Trophoblast cell (in vitro differentiated cells and primary cell): ENCODE measurements around the gene PPM1H.

Source experiments
- DNase-seq, 2 donors: peaks; one replicate each; pipeline ENCODE4 v3.0.0-alpha.2; 2016
- H2AFZ ChIP-seq: 2 replicates; pipeline ENCODE4 v1.6.1; 2013; ENCODE audit warnings: low read length, moderate library complexity, mild to moderate bottlenecking; ENCODE audit not compliant: insufficient read depth, poor library complexity
- H2AK5ac ChIP-seq: 2 replicates; pipeline ENCODE4 v1.6.1; 2013; ENCODE audit warnings: mild to moderate bottlenecking, low read length
- H2BK120ac ChIP-seq: 2 replicates; pipeline ENCODE4 v1.6.1; 2013; ENCODE audit warnings: low read length, mild to moderate bottlenecking, moderate library complexity; ENCODE audit not compliant: insufficient read depth, poor library complexity
- H2BK12ac ChIP-seq: 2 replicates; pipeline ENCODE4 v1.6.1; 2013; ENCODE audit warnings: mild to moderate bottlenecking, low read length, moderate library complexity
- H2BK5ac ChIP-seq: 2 replicates; pipeline ENCODE4 v1.6.1; 2013; ENCODE audit warnings: low read length, low read depth, moderate library complexity, mild to moderate bottlenecking; ENCODE audit not compliant: poor library complexity
- H3K14ac ChIP-seq: 2 replicates; pipeline ENCODE4 v1.6.1; 2013; ENCODE audit warnings: mild to moderate bottlenecking, low read length
- H3K18ac ChIP-seq: 2 replicates; pipeline ENCODE4 v1.6.1; 2013; ENCODE audit warnings: mild to moderate bottlenecking, low read length
- H3K23ac ChIP-seq: 2 replicates; pipeline ENCODE4 v1.6.1; 2013; ENCODE audit warnings: low read length
- H3K27ac ChIP-seq: 2 replicates; pipeline ENCODE4 v1.5.1; 2013; ENCODE audit warnings: low read depth, mild to moderate bottlenecking, inconsistent platforms, low read length, moderate library complexity
- H3K27me3 ChIP-seq: 2 replicates; pipeline ENCODE4 v1.6.1; 2013; ENCODE audit warnings: inconsistent platforms, mild to moderate bottlenecking, low read length, moderate library complexity; ENCODE audit not compliant: insufficient read depth
- H3K36me3 ChIP-seq, 2 experiments: 1 replicate in 1 of 2; 2 replicates in 1 of 2; pipeline ENCODE4 v1.6.1; 2013; ENCODE audit warnings: low read length in 2 of 2, mild to moderate bottlenecking in 2 of 2, moderate library complexity in 1 of 2; ENCODE audit not compliant: insufficient read depth in 2 of 2, control insufficient read depth in 1 of 2
- H3K4ac ChIP-seq: 2 replicates; pipeline ENCODE4 v1.6.1; 2013; ENCODE audit warnings: low read depth, mild to moderate bottlenecking, low read length, moderate library complexity
- H3K4me1 ChIP-seq, 2 experiments: 1 replicate in 1 of 2; 2 replicates in 1 of 2; pipeline ENCODE4 v1.6.1; 2013; ENCODE audit warnings: low read length in 2 of 2, mild to moderate bottlenecking in 2 of 2, moderate library complexity in 1 of 2; ENCODE audit not compliant: insufficient read depth in 2 of 2, control insufficient read depth in 1 of 2
- H3K4me2 ChIP-seq: 2 replicates; pipeline ENCODE4 v1.6.1; 2013; ENCODE audit warnings: inconsistent platforms, mild to moderate bottlenecking, low read length, moderate library complexity
- H3K4me3 ChIP-seq: 2 replicates; pipeline ENCODE4 v1.5.1; 2013; ENCODE audit warnings: mild to moderate bottlenecking, low read depth, low read length, inconsistent platforms
- H3K79me1 ChIP-seq: one replicate; pipeline ENCODE4 v1.6.1; 2013; ENCODE audit warnings: low read length
- H3K79me2 ChIP-seq: 2 replicates; pipeline ENCODE4 v1.6.1; 2013; ENCODE audit warnings: low read length, mild to moderate bottlenecking; ENCODE audit not compliant: control insufficient read depth, insufficient read depth, poor library complexity
- H3K9ac ChIP-seq: 2 replicates; pipeline ENCODE4 v1.6.1; 2013; ENCODE audit warnings: mild to moderate bottlenecking, low read length
- H3K9me3 ChIP-seq: 2 replicates; pipeline ENCODE4 v1.6.1; 2013; ENCODE audit warnings: low read depth, mild to moderate bottlenecking, control low read depth, inconsistent platforms, low read length; ENCODE audit not compliant: insufficient read depth
- H4K12ac ChIP-seq: 2 replicates; pipeline ENCODE4 v1.6.1; 2013; ENCODE audit warnings: low read depth, mild to moderate bottlenecking, low read length, moderate library complexity
- H4K8ac ChIP-seq: 2 replicates; pipeline ENCODE4 v1.6.1; 2013; ENCODE audit warnings: low read depth, mild to moderate bottlenecking, low read length, moderate library complexity
- H4K91ac ChIP-seq: one replicate; pipeline ENCODE4 v1.6.1; 2013; ENCODE audit warnings: low read depth, mild to moderate bottlenecking, low read length, moderate library complexity
- WGBS: extraction: QIAGEN DNeasy Blood & Tissue Kit; methylation state at CpG from one replicate; pipeline ENCODE4 v1.1.7; 2013; ENCODE audit warnings: missing lambda C conversion rate; ENCODE audit not compliant: insufficient read length, insufficient coverage; ENCODE audit errors: extremely low coverage; 5-methylcytosine and 5-hydroxymethylcytosine counted together

PPM1H gene

DNA sequence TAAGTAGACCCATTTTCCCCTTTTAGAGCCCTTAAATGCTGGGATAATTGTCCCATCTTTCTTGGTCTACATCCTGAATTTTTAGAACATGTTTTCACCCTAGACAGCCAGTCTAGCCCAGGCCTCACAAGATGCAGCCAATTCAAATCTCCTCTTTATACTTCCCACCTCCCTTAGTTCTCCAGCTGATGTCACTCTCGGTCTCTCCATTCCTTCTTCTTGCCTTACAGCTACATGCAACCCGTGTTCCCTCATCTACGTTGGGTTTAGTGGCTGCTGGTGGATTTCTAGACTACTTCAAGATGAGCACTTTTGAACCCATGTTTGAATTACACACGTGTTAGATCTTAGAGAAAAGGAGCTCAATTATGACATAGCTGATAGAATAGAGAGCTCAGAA lies 132.0 kb downstream of the PPM1H start:
- H3K36me3 ChIP-seq: peaks cover 0 to 3% of the 10 kb centered on the region in 2 experiments
- no peak overlapping the region for H4K12ac ChIP-seq
- WGBS: no CpG with 5 or more reads among the region's 4 CpGs
- no peak for DNase-seq
- no peak overlapping the region for H4K91ac ChIP-seq
- H3K4me1 ChIP-seq: no peaks in the 10 kb centered on the region
- no peaks in the 10 kb centered on the region for H3K27me3 ChIP-seq
- H3K9ac ChIP-seq: no peak overlapping the region
- H3K4ac ChIP-seq: no peak overlapping the region
- no peak overlapping the region for H3K4me2 ChIP-seq
- no peak overlapping the region for H2AK5ac ChIP-seq
- no peaks in the 10 kb centered on the region for H3K79me2 ChIP-seq
- H3K27ac ChIP-seq: no peak overlapping the region
- no peak overlapping the region for H3K4me3 ChIP-seq
- H3K14ac ChIP-seq: no peak overlapping the region
- H4K8ac ChIP-seq: no peak overlapping the region
- H2BK5ac ChIP-seq: no peak overlapping the region
- H3K18ac ChIP-seq: no peak overlapping the region
- H3K23ac ChIP-seq: no peak overlapping the region
- H2BK12ac ChIP-seq: no peak overlapping the region
- H2AFZ ChIP-seq: no peak overlapping the region
- no peak overlapping the region for H2BK120ac ChIP-seq
- H3K79me1 ChIP-seq: no peaks in the 10 kb centered on the region
- peaks cover 2% of the 10 kb centered on the region for H3K9me3 ChIP-seq

DNA sequence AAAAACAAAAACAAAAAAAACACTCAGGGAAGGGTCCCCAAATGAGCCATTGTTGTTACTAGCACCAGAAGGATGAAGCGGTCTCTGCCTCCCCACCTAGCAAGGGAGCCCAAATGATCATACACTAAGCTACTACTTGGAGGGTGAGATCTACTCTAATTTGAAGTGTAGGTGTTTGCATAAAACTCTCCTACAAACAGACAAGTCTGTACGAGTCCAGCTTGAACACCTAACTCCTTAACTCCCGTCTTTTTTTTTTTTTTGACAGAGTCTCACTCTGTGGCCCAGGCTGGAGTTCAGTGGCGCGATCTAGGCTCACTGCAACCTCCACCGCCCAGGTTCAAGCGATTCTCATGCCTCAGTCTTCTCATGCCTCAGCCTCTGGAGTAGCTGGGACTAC lies 132.6 kb downstream of the PPM1H start:
- H3K27me3 ChIP-seq: no peaks in the 10 kb centered on the region
- no CpG with 5 or more reads among the region's 7 CpGs for WGBS
- H3K9ac ChIP-seq: no peak overlapping the region
- no peak overlapping the region for H2AK5ac ChIP-seq
- H3K79me1 ChIP-seq: no peaks in the 10 kb centered on the region
- no peak overlapping the region for H2BK120ac ChIP-seq
- H3K4me3 ChIP-seq: no peak overlapping the region
- no peak overlapping the region for H4K8ac ChIP-seq
- no peak overlapping the region for H3K18ac ChIP-seq
- H3K9me3 ChIP-seq: peaks cover 2% of the 10 kb centered on the region
- H3K79me2 ChIP-seq: no peaks in the 10 kb centered on the region
- H3K36me3 ChIP-seq: peaks cover 0 to 3% of the 10 kb centered on the region in 2 experiments
- no peak overlapping the region for H3K27ac ChIP-seq
- H3K14ac ChIP-seq: no peak overlapping the region
- H2BK12ac ChIP-seq: no peak overlapping the region
- H3K23ac ChIP-seq: no peak overlapping the region
- DNase-seq: no peak
- H4K91ac ChIP-seq: no peak overlapping the region
- H2BK5ac ChIP-seq: no peak overlapping the region
- H3K4me1 ChIP-seq: no peaks in the 10 kb centered on the region
- no peak overlapping the region for H2AFZ ChIP-seq
- H4K12ac ChIP-seq: no peak overlapping the region
- no peak overlapping the region for H3K4me2 ChIP-seq
- H3K4ac ChIP-seq: no peak overlapping the region

DNA sequence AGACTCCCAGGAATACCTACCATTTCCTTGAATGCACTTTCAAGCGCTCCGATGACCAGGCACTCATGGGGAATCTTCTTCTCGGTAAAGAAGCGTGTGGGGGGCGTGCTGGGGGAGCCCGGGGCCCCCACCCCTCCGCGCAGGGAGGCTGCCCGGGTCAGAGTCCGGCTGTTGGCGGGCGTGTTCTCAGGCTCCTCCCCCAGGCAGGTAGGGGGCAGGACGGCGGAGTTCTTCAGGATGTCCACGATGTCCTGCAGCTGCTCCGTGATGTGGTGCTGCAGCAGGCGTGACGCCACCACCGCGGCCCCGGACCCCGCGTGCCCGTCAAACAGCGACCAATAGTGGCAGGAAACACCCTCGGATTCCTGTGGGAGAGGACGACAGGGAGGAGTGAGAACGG lies 133.2 kb downstream of the PPM1H start:
- Histone ChIP-seq H3K27me3 (no peaks in the 10 kb centered on the region), H3K14ac (no peak overlapping the region), H3K4me2 (no peak overlapping the region), H3K23ac (no peak overlapping the region), H3K27ac (no peak overlapping the region), H3K36me3 (peaks cover 0 to 3% of the 10 kb centered on the region in 2 experiments), H2BK120ac (no peak overlapping the region), H2AK5ac (no peak overlapping the region), H4K12ac (no peak overlapping the region), H3K4me1 (no peaks in the 10 kb centered on the region), H3K4me3 (no peak overlapping the region), H2BK12ac (no peak overlapping the region), H2BK5ac (no peak overlapping the region), H4K91ac (no peak overlapping the region), H3K79me2 (no peaks in the 10 kb centered on the region), H3K9ac (no peak overlapping the region), H2AFZ (no peak overlapping the region), H3K9me3 (peaks cover under 1% of the 10 kb centered on the region), H4K8ac (no peak overlapping the region), H3K18ac (no peak overlapping the region), H3K4ac (no peak overlapping the region), H3K79me1 (no peaks in the 10 kb centered on the region)
- no CpG with 5 or more reads among the region's 28 CpGs for WGBS
- no peak for DNase-seq

DNA sequence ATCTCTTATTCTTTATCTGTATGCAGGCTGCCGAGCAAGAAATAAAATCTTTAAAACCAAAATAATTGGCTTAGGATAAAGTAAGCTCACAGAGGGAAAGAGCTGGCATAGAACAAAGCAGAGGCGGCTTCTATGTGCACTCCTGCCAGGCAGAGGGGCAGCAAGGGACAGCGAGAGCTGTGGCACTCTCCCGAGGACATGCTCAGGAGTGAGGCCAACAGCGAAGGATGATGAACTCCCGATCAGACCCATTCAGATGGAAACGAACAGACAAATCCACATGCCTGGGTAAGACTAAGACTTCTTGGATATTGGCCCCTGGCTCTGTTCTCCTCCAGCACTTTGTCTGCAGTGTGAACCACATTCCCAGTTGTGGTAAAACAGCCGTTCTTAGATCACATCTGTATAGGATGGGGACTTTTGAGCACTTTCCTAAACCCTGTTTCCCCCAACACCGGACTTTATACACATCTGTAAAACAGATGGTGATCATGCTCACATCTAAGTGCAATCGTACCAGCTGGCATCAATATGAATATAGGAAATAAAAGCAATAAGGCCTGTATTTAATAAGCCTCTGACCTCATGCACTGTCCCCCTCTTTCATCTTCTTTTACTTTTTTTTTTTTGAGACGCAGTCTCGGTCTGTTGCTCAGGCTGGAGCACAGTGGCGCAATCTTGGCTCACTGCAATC lies 134.1 kb downstream of the PPM1H start:
- no peaks in the 10 kb centered on the region for H3K4me1 ChIP-seq
- DNase-seq: no peak
- H3K27me3 ChIP-seq: no peaks in the 10 kb centered on the region
- no peak overlapping the region for H3K23ac ChIP-seq
- no peak overlapping the region for H2AK5ac ChIP-seq
- H3K4me2 ChIP-seq: no peak overlapping the region
- H3K4me3 ChIP-seq: no peak overlapping the region
- H3K36me3 ChIP-seq: peaks cover 0 to 3% of the 10 kb centered on the region in 2 experiments
- H3K9ac ChIP-seq: no peak overlapping the region
- H4K91ac ChIP-seq: no peak overlapping the region
- H4K8ac ChIP-seq: no peak overlapping the region
- H2BK12ac ChIP-seq: no peak overlapping the region
- no peaks in the 10 kb centered on the region for H3K9me3 ChIP-seq
- no peak overlapping the region for H2AFZ ChIP-seq
- no peak overlapping the region for H4K12ac ChIP-seq
- H3K79me1 ChIP-seq: no peaks in the 10 kb centered on the region
- no peaks in the 10 kb centered on the region for H3K79me2 ChIP-seq
- H3K18ac ChIP-seq: no peak overlapping the region
- H3K4ac ChIP-seq: no peak overlapping the region
- H3K14ac ChIP-seq: no peak overlapping the region
- H2BK120ac ChIP-seq: no peak overlapping the region
- H3K27ac ChIP-seq: no peak overlapping the region
- H2BK5ac ChIP-seq: no peak overlapping the region
- WGBS: no CpG with 5 or more reads among the region's 13 CpGs
